OCI-LY1 (cell line): Measurements from ENCODE around the gene NAA20.

Source experiments
- CTCF ChIP-seq: fragments of 200-600 bp; sonication (generic), shearing (Covaris generic); IDR thresholded peaks from 2 replicates; pipeline ENCODE4 v1.5.1; 2017; ENCODE audit warnings: mild to moderate bottlenecking, antibody characterized with exemption, low read length, moderate library complexity, mixed read lengths
- EZH2 ChIP-seq: fragments of 200-600 bp; sonication (generic), shearing (Covaris generic); IDR thresholded peaks from 2 replicates; pipeline ENCODE4 v1.8.0; 2017; ENCODE audit warnings: borderline replicate concordance, mixed run types, mild to moderate bottlenecking, antibody characterized with exemption, low read length, moderate library complexity, mixed read lengths

GRCh38 chr20:19991308-19991707 is 25.9 kb upstream of the NAA20 start:
- TF ChIP-seq CTCF (no peak), EZH2 (no peak)
